Measurements from ENCODE around the gene GMCL1. TPM values are rescaled to one million over a fixed set of nuclear protein-coding genes. Genes with fewer than 3 reads are reported as not detected.

GMCL1 gene
- total and polyA plus RNA-seq, 2 of the 13 experiments (the other 11 are each of a cell fraction or from before 2014, with no cell fraction given): 18.7 to 24.0 TPM

GRCh38 chr2:69926849-69927515 lies 97.5 kb downstream of the GMCL1 start:
- Histone ChIP-seq H3K27ac (ENCODE audit: extremely low read length, insufficient read depth, low read length) (peak overlapping the region; percentile 59), H3K4me3 (replicated peaks in 1 of 3; ENCODE audit: insufficient read depth in 1 of 3, low read depth in 2 of 3, low read length in 3 of 3) (no peak overlapping the region), H4K20me1 (ENCODE audit: insufficient read depth, low read length) (no peaks in the 10 kb centered on the region), H3K36me3 (replicated peaks in 1 of 2; ENCODE audit: control insufficient read depth in 1 of 2, insufficient read depth in 2 of 2, low read length in 2 of 2) (peaks cover 3 to 17% of the 10 kb centered on the region in 2 experiments), H3K79me2 (ENCODE audit: insufficient read depth, low read length) (no peaks in the 10 kb centered on the region), H3K27me3 (ENCODE audit: control insufficient read depth in 1 of 2, insufficient read depth in 2 of 2, low read length in 2 of 2) (no peaks in the 10 kb centered on the region), H3K9me3 (ENCODE audit: low read length) (no peaks in the 10 kb centered on the region), H3K9ac (ENCODE audit: insufficient read depth, low read depth, low read length) (no peak overlapping the region), H3K4me1 (ENCODE audit: insufficient read depth, low read length) (peaks cover 24% of the 10 kb centered on the region), H2AFZ (ENCODE audit: low read length) (no peak overlapping the region), H3K4me2 (ENCODE audit: low read depth, low read length) (peak overlapping the region; percentile 37)
- ATAC-seq (peak; percentile 94), FAIRE-seq (peak; percentile 82), DNase-seq (ENCODE audit: low spot score) (peak; percentile 86)
- CTCF ChIA-PET (ENCODE audit: low intra/inter-chr PET ratio, low total read pairs): no interaction called here
- in situ Hi-C loops (cut with HindIII; ENCODE audit: extremely low pct_ligation_motif_present, low pct_unique_long_range_greater_than_20kb) (no loop called here), intact Hi-C loops (cut with micrococcal nuclease; ENCODE audit: unreplicated experiment) (no loop called here)
- POLR2A ChIA-PET: interaction anchor here (0.6 to 5.1 kb wide), 4 partner anchors 12 to 181 kb away, joined by 3 to 64 read pairs (median 3); partner anchors contain the start of gene MXD1
- BruUV-seq (replicated peaks): no TSS peak
- WGBS (ENCODE audit: low lambda C conversion rate): 43% methylated on average over 3 of the region's 3 CpGs
- TF ChIP-seq RORA (CRISPR knock-in tag; IDR thresholded peaks at IDR 0.05) (no peak), HINFP (CRISPR knock-in tag; IDR thresholded peaks at IDR 0.05; ENCODE audit: low read depth) (no peak), DPF2 (CRISPR knock-in tag; IDR thresholded peaks at IDR 0.05; ENCODE audit: borderline replicate concordance, low read depth) (no peak), TIGD3 (CRISPR knock-in tag; IDR thresholded peaks at IDR 0.05; ENCODE audit: borderline replicate concordance) (no peak), ZNF33B (CRISPR knock-in tag; IDR thresholded peaks at IDR 0.05) (no peak), UBTF (CRISPR knock-in tag; IDR thresholded peaks at IDR 0.05) (no peak), ZNF652 (CRISPR knock-in tag; IDR thresholded peaks at IDR 0.05; ENCODE audit: borderline replicate concordance, low read depth) (no peak), FOXK1 (CRISPR knock-in tag; IDR thresholded peaks at IDR 0.05; ENCODE audit: borderline replicate concordance, low read depth) (peak; percentile 63; the same call in 1 of the 2 replicates), RBAK (CRISPR knock-in tag; IDR thresholded peaks at IDR 0.05) (no peak), BORCS8-MEF2B (CRISPR knock-in tag; IDR thresholded peaks at IDR 0.05) (no peak), TCF7 (IDR thresholded peaks at IDR 0.05; ENCODE audit: low read depth) (no peak), ZNF557 (CRISPR knock-in tag; IDR thresholded peaks at IDR 0.05) (no peak), ZBTB42 (CRISPR knock-in tag; IDR thresholded peaks at IDR 0.05) (no peak), THAP9 (CRISPR knock-in tag; IDR thresholded peaks at IDR 0.05; ENCODE audit: borderline replicate concordance) (no peak)
- TF ChIP-seq, protein P1, sequence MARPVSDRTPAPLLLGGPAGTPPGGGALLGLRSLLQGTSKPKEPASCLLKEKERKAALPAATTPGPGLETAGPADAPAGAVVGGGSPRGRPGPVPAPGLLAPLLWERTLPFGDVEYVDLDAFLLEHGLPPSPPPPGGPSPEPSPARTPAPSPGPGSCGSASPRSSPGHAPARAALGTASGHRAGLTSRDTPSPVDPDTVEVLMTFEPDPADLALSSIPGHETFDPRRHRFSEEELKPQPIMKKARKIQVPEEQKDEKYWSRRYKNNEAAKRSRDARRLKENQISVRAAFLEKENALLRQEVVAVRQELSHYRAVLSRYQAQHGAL (CRISPR knock-in tag; IDR thresholded peaks at IDR 0.05; ENCODE audit: not compliant biosample characterization): no peak
